ENCODE data around the gene ZNF749. TPM values are rescaled to one million over a fixed set of nuclear protein-coding genes. Genes with fewer than 3 reads are reported as not detected.

ZNF749 gene
- total RNA-seq, 2 experiments from 2014 or later, result 5.7 to 6.2 TPM

GRCh38 chr19:57441979-57442752, 7.0 kb downstream of the ZNF749 start:
- Histone ChIP-seq H3K4me3 (ENCODE audit: low read length) (no peak overlapping the region), H3K4me1 (ENCODE audit: insufficient read depth, low read length) (no peaks in the 10 kb centered on the region), H3K27ac (ENCODE audit: low read depth in 1 of 2, low read length in 2 of 2) (no peak overlapping the region), H3K36me3 (ENCODE audit: insufficient read depth, low read length) (peaks cover 49% of the 10 kb centered on the region), H3K27me3 (ENCODE audit: control insufficient read depth in 1 of 2, insufficient read depth in 2 of 2, low read length in 2 of 2) (no peaks in the 10 kb centered on the region), H3K9me3 (ENCODE audit: control insufficient read depth in 1 of 2, insufficient read depth in 1 of 2, low read length in 2 of 2) (peaks cover 43 to 50% of the 10 kb centered on the region in 2 experiments)
- no peak overlapping the region for H3K4me3 Mint-ChIP-seq
- H3K27ac Mint-ChIP-seq, result no peak overlapping the region
- ChIA-PET CTCF (no interaction called here), POLR2A (no interaction called here)
- no peak for TF ChIP-seq CTCF (IDR thresholded peaks at IDR 0.05)
- peaks cover 32% of the 10 kb centered on the region for H3K9me3 Mint-ChIP-seq
- peaks cover 5% of the 10 kb centered on the region for H3K4me1 Mint-ChIP-seq (ENCODE audit: low read depth)
- H3K27me3 Mint-ChIP-seq, result no peaks in the 10 kb centered on the region
- DNase-seq (no peak), ATAC-seq (ENCODE audit: poor library complexity) (no peak)
- peaks cover 92% of the 10 kb centered on the region for H3K36me3 Mint-ChIP-seq (ENCODE audit: low read depth)
- intact Hi-C loops (cut with DNase I, micrococcal nuclease), result no loop called here

DNA sequence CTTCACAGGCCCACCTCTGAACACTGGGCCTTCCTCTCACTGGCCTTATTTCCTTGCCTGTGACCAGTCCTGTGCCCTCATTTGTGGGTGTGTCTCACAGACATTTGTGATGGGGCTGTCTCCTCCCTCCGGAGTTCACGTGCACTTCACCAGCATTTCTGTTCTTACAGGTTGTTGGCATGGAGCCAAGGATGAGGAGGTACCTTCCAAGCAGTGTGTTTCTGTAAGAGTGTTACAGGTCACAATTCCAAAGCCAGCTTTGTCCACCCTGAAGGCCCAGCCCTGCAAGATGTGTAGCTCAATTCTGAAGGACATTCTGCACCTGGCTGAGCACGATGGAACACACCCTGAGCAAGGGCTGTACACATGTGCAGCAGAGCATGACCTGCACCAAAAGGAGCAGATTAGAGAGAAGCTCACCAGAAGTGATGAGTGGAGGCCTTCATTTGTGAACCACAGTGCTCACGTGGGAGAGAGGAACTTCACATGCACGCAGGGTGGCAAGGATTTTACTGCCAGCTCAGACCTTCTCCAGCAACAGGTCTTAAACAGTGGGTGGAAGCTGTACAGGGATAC, 8.1 kb downstream of the ZNF749 start:
- H3K4me3 Mint-ChIP-seq, result no peak overlapping the region
- intact Hi-C loops (cut with DNase I, micrococcal nuclease), result no loop called here
- H3K36me3 Mint-ChIP-seq (ENCODE audit: low read depth), result peaks cover 86% of the 10 kb centered on the region
- no peaks in the 10 kb centered on the region for H3K27me3 ChIP-seq (ENCODE audit: control insufficient read depth in 1 of 2, insufficient read depth in 2 of 2, low read length in 2 of 2)
- H3K27ac Mint-ChIP-seq, result no peak overlapping the region
- TF ChIP-seq CTCF (IDR thresholded peaks at IDR 0.05), result no peak
- H3K27ac ChIP-seq (ENCODE audit: low read depth in 1 of 2, low read length in 2 of 2), result no peak overlapping the region
- H3K9me3 Mint-ChIP-seq, result peaks cover 32% of the 10 kb centered on the region
- H3K4me1 Mint-ChIP-seq (ENCODE audit: low read depth), result peaks cover 5% of the 10 kb centered on the region
- H3K9me3 ChIP-seq (ENCODE audit: control insufficient read depth in 1 of 2, insufficient read depth in 1 of 2, low read length in 2 of 2), result peaks cover 43 to 61% of the 10 kb centered on the region in 2 experiments
- H3K4me1 ChIP-seq (ENCODE audit: insufficient read depth, low read length), result no peaks in the 10 kb centered on the region
- peaks cover 46% of the 10 kb centered on the region for H3K36me3 ChIP-seq (ENCODE audit: insufficient read depth, low read length)
- no peak for DNase-seq
- H3K27me3 Mint-ChIP-seq, result no peaks in the 10 kb centered on the region
- H3K4me3 ChIP-seq (ENCODE audit: low read length), result no peak overlapping the region
- CTCF ChIA-PET, result no interaction called here
- POLR2A ChIA-PET, result no interaction called here
- no peak for ATAC-seq (ENCODE audit: poor library complexity)

GRCh38 chr19:57452307-57452706, 17.2 kb downstream of the ZNF749 start:
- Histone ChIP-seq H3K4me3 (ENCODE audit: low read length) (no peak overlapping the region), H3K36me3 (ENCODE audit: insufficient read depth, low read length) (no peaks in the 10 kb centered on the region), H3K4me1 (ENCODE audit: insufficient read depth, low read length) (no peaks in the 10 kb centered on the region), H3K27ac (ENCODE audit: low read depth in 1 of 2, low read length in 2 of 2) (no peak overlapping the region), H3K9me3 (ENCODE audit: control insufficient read depth in 1 of 2, insufficient read depth in 1 of 2, low read length in 2 of 2) (peaks cover 35 to 42% of the 10 kb centered on the region in 2 experiments), H3K27me3 (ENCODE audit: control insufficient read depth in 1 of 2, insufficient read depth in 2 of 2, low read length in 2 of 2) (no peaks in the 10 kb centered on the region)
- intact Hi-C loops (cut with DNase I, micrococcal nuclease), result no loop called here
- no peak for ATAC-seq (ENCODE audit: poor library complexity)
- H3K4me1 Mint-ChIP-seq (ENCODE audit: low read depth), result no peaks in the 10 kb centered on the region
- ChIA-PET POLR2A (no interaction called here), CTCF (no interaction called here)
- H3K27me3 Mint-ChIP-seq, result no peaks in the 10 kb centered on the region
- no peak overlapping the region for H3K27ac Mint-ChIP-seq
- DNase-seq, result no peak
- peaks cover 14% of the 10 kb centered on the region for H3K9me3 Mint-ChIP-seq
- H3K36me3 Mint-ChIP-seq (ENCODE audit: low read depth), result peaks cover 72% of the 10 kb centered on the region
- TF ChIP-seq CTCF (IDR thresholded peaks at IDR 0.05), result no peak
- no peak overlapping the region for H3K4me3 Mint-ChIP-seq
